GM23338 (cell line): ENCODE results near the gene PSMA2.

Experiments
- CREB1 ChIP-seq: fragments of 250-450 bp; sonication (Bioruptor Pico); IDR thresholded peaks from 2 replicates; pipeline ENCODE4 v1.5.0; 2020; ENCODE audit warnings: low read depth, mild to moderate bottlenecking, moderate library complexity
- POLR2AphosphoS5 ChIP-seq: IDR thresholded peaks from 2 replicates; pipeline ENCODE4 v1.6.1; 2016; ENCODE audit warnings: antibody characterized with exemption, low read depth
- TF ChIP-seq, protein P1 (sequence below), 2 experiments: fragments of 200-600 bp in 1 of 2; sonication (generic) in 1 of 2; conservative IDR thresholded peaks; 2 replicates each; pipeline versions ENCODE4 v1.5.1 to v1.6.1; 2016 to 2017; ENCODE audit warnings: antibody characterized with exemption in 2 of 2, low read depth in 2 of 2, mild to moderate bottlenecking in 2 of 2, moderate library complexity in 1 of 2

DNA sequence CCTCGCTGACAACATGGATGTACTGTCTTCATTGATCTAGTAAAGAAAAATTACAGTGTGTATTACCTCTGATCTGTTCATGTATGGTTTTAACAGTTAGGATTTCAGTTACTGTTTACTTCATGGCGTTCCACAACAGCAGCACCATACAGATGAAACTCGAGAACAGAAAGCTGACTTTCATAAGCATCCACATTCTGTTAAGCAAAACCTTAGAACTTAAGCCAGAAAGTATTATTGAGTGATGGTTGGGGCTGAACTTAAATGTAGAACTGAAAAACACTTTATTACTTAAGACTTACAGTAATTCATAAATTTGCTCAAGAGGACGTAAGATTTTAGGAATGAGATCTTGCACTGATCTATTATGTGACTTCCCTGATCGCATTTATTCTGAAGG is 3.9 kb upstream of the PSMA2 start:
- TF ChIP-seq, protein P1, sequence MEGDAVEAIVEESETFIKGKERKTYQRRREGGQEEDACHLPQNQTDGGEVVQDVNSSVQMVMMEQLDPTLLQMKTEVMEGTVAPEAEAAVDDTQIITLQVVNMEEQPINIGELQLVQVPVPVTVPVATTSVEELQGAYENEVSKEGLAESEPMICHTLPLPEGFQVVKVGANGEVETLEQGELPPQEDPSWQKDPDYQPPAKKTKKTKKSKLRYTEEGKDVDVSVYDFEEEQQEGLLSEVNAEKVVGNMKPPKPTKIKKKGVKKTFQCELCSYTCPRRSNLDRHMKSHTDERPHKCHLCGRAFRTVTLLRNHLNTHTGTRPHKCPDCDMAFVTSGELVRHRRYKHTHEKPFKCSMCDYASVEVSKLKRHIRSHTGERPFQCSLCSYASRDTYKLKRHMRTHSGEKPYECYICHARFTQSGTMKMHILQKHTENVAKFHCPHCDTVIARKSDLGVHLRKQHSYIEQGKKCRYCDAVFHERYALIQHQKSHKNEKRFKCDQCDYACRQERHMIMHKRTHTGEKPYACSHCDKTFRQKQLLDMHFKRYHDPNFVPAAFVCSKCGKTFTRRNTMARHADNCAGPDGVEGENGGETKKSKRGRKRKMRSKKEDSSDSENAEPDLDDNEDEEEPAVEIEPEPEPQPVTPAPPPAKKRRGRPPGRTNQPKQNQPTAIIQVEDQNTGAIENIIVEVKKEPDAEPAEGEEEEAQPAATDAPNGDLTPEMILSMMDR (conservative IDR thresholded peaks at IDR 0.05; ENCODE audit: low read depth in 2 of 2): no peak
- TF ChIP-seq CREB1 (no peak), POLR2AphosphoS5 (no peak)
